Lung (tissue), 12 donors: Measurements from ENCODE around the gene ST3GAL6. TPM values are rescaled to one million over a fixed set of nuclear protein-coding genes. Genes with fewer than 3 reads are reported as not detected.

Source experiments
- ATAC-seq: fragments of 200-7000 bp; cut with Tn5 transposase; one replicate; pipeline ENCODE4 v1.9.1; 2020; ENCODE audit warnings: moderate number of reproducible peaks; ENCODE audit not compliant: insufficient read depth, low FRiP score
- DNase-seq, 3 donors: peaks; one replicate each; pipeline ENCODE4 v3.0.0-alpha.2; 2013 to 2017
- H3K27ac ChIP-seq, 2 donors: one replicate each; pipeline ENCODE4 v1.5.1; 2013; ENCODE audit warnings: mild to moderate bottlenecking in 2 of 2, moderate library complexity in 2 of 2, control low read depth in 1 of 2, inconsistent platforms in 1 of 2, low read depth in 1 of 2, low read length in 1 of 2
- H3K27me3 ChIP-seq, 3 donors: one replicate each; pipeline ENCODE4 v1.5.1; 2013; ENCODE audit warnings: low read length in 2 of 3; ENCODE audit not compliant: control insufficient read depth in 3 of 3, insufficient read depth in 3 of 3
- H3K36me3 ChIP-seq, 4 donors: one replicate each; pipeline ENCODE4 v1.5.1; 2013; ENCODE audit warnings: low read length in 4 of 4, mild to moderate bottlenecking in 1 of 4, moderate library complexity in 1 of 4; ENCODE audit not compliant: control insufficient read depth in 4 of 4, insufficient read depth in 4 of 4
- H3K4me1 ChIP-seq, 5 donors: one replicate each; pipeline ENCODE4 v1.5.1; 2013; ENCODE audit warnings: low read length in 5 of 5, mild to moderate bottlenecking in 2 of 5, moderate library complexity in 1 of 5; ENCODE audit not compliant: control insufficient read depth in 5 of 5, insufficient read depth in 5 of 5
- H3K4me3 ChIP-seq: one replicate; pipeline ENCODE4 v1.5.1; 2013; ENCODE audit warnings: mild to moderate bottlenecking, control low read depth, moderate library complexity
- H3K9ac ChIP-seq, 2 donors: one replicate each; pipeline ENCODE4 v1.5.1; 2013; ENCODE audit warnings: low read length in 2 of 2, control low read depth in 1 of 2; ENCODE audit not compliant: insufficient read depth in 1 of 2
- H3K9me3 ChIP-seq, 4 donors: one replicate each; pipeline ENCODE4 v1.5.1; 2013; ENCODE audit warnings: low read length in 3 of 4, mild to moderate bottlenecking in 1 of 4, moderate library complexity in 1 of 4; ENCODE audit not compliant: control insufficient read depth in 4 of 4, insufficient read depth in 3 of 4
- WGBS, 2 donors: extraction: QIAGEN DNeasy Blood & Tissue Kit; methylation state at CpG; one replicate each; pipeline ENCODE4 v1.1.7; 2013; 5-methylcytosine and 5-hydroxymethylcytosine counted together
- polyA plus RNA-seq, 2 donors: library from polyadenylated mRNA; stranded (reverse); fragments of 200-250 nt; gene quantifications; one replicate each; pipeline ENCODE4 v1.2.1, GENCODE V29; 2013
- total RNA-seq, 2 donors: library from RNA; depleted of rRNA in 1 of 2; stranded (reverse); fragments of >200 nt in 1 of 2; gene quantifications; one replicate each; pipeline ENCODE4 v1.2.1, GENCODE V29; 2014 to 2021
- TF ChIP-seq, protein P1 (sequence below): IDR thresholded peaks from 2 replicates; pipeline ENCODE4 v1.5.1; 2012; ENCODE audit warnings: mild to moderate bottlenecking; ENCODE audit errors: control extremely low read depth, extremely low read depth
- donor health status: control.
- donor health status: control.
- donor health status: Bipolar disorder and iron deficiency.
- donor health status: healthy.
- donor health status: DM: yes; HTN: yes; CAD: no.

The ST3GAL6 gene
- total and polyA plus RNA-seq, 4 donors = 13.6 to 22.9 (median 20.1) TPM

DNA sequence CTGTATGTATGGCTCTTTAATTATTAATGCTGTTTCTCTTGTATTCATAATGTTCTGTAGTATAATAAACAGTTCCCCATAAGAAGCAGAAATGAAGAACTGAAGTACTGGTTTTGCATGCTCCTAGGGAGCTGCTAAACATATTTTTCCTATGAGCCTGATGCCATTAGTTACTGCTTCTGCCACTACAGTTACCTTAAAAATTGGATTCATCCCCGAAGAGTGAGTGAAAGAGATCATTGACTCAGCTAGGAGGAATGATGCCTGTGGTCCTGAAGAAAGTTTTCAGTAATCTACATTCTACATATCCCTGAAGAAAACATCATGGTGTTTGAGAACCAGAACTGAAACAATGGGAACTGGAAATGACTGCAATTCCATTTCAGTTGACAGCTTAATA, 37.1 kb upstream of the ST3GAL6 start:
- Histone ChIP-seq H3K36me3 (no peaks in the 10 kb centered on the region), H3K9me3 (no peaks in the 10 kb centered on the region), H3K4me3 (no peak overlapping the region), H3K27ac (no peak overlapping the region), H3K9ac (no peak overlapping the region), H3K4me1 (peaks cover 0 to 3% (median 0%) of the 10 kb centered on the region in 5 donors), H3K27me3 (no peaks in the 10 kb centered on the region)
- TF ChIP-seq, protein P1, sequence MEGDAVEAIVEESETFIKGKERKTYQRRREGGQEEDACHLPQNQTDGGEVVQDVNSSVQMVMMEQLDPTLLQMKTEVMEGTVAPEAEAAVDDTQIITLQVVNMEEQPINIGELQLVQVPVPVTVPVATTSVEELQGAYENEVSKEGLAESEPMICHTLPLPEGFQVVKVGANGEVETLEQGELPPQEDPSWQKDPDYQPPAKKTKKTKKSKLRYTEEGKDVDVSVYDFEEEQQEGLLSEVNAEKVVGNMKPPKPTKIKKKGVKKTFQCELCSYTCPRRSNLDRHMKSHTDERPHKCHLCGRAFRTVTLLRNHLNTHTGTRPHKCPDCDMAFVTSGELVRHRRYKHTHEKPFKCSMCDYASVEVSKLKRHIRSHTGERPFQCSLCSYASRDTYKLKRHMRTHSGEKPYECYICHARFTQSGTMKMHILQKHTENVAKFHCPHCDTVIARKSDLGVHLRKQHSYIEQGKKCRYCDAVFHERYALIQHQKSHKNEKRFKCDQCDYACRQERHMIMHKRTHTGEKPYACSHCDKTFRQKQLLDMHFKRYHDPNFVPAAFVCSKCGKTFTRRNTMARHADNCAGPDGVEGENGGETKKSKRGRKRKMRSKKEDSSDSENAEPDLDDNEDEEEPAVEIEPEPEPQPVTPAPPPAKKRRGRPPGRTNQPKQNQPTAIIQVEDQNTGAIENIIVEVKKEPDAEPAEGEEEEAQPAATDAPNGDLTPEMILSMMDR = no peak
- WGBS, 2 donors = 89 to 97% methylated on average over 1 of the region's 1 CpG
- DNase-seq (no peak), ATAC-seq (no peak)

GRCh38 chr3:98727638-98728037, 35.5 kb upstream of the ST3GAL6 start:
- Histone ChIP-seq H3K4me1 (peaks cover 0 to 3% (median 3%) of the 10 kb centered on the region in 5 donors), H3K9me3 (no peaks in the 10 kb centered on the region), H3K4me3 (no peak overlapping the region), H3K36me3 (no peaks in the 10 kb centered on the region), H3K27me3 (no peaks in the 10 kb centered on the region), H3K27ac (no peak overlapping the region), H3K9ac (no peak overlapping the region)
- DNase-seq = no peak
- WGBS, 2 donors = 87 to 95% methylated on average over 3 of the region's 3 CpGs
- TF ChIP-seq, protein P1 = no peak
- ATAC-seq = no peak

DNA sequence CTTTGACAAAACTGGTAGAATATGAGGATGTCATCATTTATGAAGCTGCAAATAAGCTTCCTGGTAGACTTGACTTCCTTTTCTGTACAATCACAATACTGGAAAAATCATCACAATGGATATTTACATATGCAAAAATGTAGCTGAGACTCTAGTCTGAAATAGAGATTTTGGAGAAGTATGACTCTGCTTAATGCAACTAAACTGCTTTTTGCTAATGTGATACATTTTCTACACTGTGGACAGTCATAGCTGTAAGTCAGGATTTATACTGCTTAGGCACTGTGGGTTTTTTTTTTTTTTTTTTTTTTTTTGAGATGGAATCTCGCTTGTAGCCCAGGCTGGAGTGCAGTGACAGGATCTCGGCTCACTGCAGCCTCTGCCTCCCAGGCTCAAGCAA, 34.5 kb upstream of the ST3GAL6 start:
- no peak overlapping the region for H3K4me3 ChIP-seq
- 90 to 99% methylated on average over 2 of the region's 2 CpGs for WGBS, 2 donors
- no peak for ATAC-seq

More for the DNA sequence above, 34.5 kb upstream of the ST3GAL6 start:
- Histone ChIP-seq H3K9ac (no peak overlapping the region), H3K9me3 (no peaks in the 10 kb centered on the region), H3K27ac (no peak overlapping the region), H3K27me3 (no peaks in the 10 kb centered on the region), H3K36me3 (no peaks in the 10 kb centered on the region), H3K4me1 (peaks cover 0 to 3% (median 3%) of the 10 kb centered on the region in 5 donors)
- TF ChIP-seq, protein P1 = no peak
- DNase-seq = no peak
